ENCODE results near the gene FFAR3. TPM values are rescaled to one million over a fixed set of nuclear protein-coding genes. Genes with fewer than 3 reads are reported as not detected.

The FFAR3 gene
- total RNA-seq, 1 experiment from 2014 or later, result 0.15 TPM

GRCh38 chr19:35363711-35364425 lies 5.6 kb downstream of the FFAR3 start:
- BruUV-seq (replicated peaks), result no TSS peak
- ChIA-PET POLR2A (ENCODE audit: low non-redundant PET) (no interaction called here), CTCF (no interaction called here)
- H3K27me3 ChIP-seq (replicated peaks; ENCODE audit: insufficient read depth, low read depth, low read length, poor library complexity), result peaks cover 10% of the 10 kb centered on the region
- TF ChIP-seq CTCF (conservative IDR thresholded peaks at IDR 0.05; ENCODE audit: low read depth, low read length), result no peak
- no peak for DNase-seq (ENCODE audit: low spot score)
- no peaks in the 10 kb centered on the region for H3K9me3 ChIP-seq (ENCODE audit: low read depth, low read length, poor library complexity, severe bottlenecking)
- no peak overlapping the region for H3K27ac ChIP-seq (ENCODE audit: low read depth, low read length, poor library complexity, severe bottlenecking)
- no peaks in the 10 kb centered on the region for H3K4me1 ChIP-seq (ENCODE audit: insufficient read depth, low read length, poor library complexity, severe bottlenecking)
- H3K36me3 ChIP-seq (ENCODE audit: insufficient read depth, low read length, poor library complexity, severe bottlenecking), result no peaks in the 10 kb centered on the region
- intact Hi-C loops (cut with micrococcal nuclease; ENCODE audit: unreplicated experiment), result no loop called here
- no peak overlapping the region for H3K4me3 ChIP-seq (ENCODE audit: low read depth, low read length, poor library complexity, severe bottlenecking)

- TF ChIP-seq CTCF (conservative IDR thresholded peaks at IDR 0.05; ENCODE audit: low read depth, low read length) (no peak), EZH2 (IDR thresholded peaks at IDR 0.05; ENCODE audit: borderline replicate concordance, low read depth, low read length, poor library complexity, severe bottlenecking) (no peak)
- intact Hi-C loops (cut with micrococcal nuclease; ENCODE audit: unreplicated experiment), result no loop called here
- BruUV-seq (replicated peaks), result no TSS peak
- H3K9me3 ChIP-seq (ENCODE audit: low read depth, low read length, poor library complexity, severe bottlenecking), result no peaks in the 10 kb centered on the region
- POLR2A ChIA-PET (ENCODE audit: low non-redundant PET), result no interaction called here
- no peaks in the 10 kb centered on the region for H3K4me1 ChIP-seq (ENCODE audit: insufficient read depth, low read length, poor library complexity, severe bottlenecking)
- no peaks in the 10 kb centered on the region for H3K36me3 ChIP-seq (ENCODE audit: insufficient read depth, low read length, poor library complexity, severe bottlenecking)
- H3K4me3 ChIP-seq (ENCODE audit: low read depth, low read length, poor library complexity, severe bottlenecking), result no peak overlapping the region
- H3K27ac ChIP-seq (ENCODE audit: low read depth, low read length, poor library complexity, severe bottlenecking), result no peak overlapping the region
- no peak for DNase-seq (ENCODE audit: low spot score)
- H3K27me3 ChIP-seq (replicated peaks; ENCODE audit: insufficient read depth, low read depth, low read length, poor library complexity), result peaks cover 10% of the 10 kb centered on the region
- CTCF ChIA-PET, result no interaction called here
These were observed 7.0 kb downstream of the FFAR3 start for GRCh38 chr19:35365303-35365702.

GRCh38 chr19:35368378-35368777 lies 10.1 kb downstream of the FFAR3 start:
- no TSS peak for BruUV-seq (replicated peaks)
- DNase-seq (ENCODE audit: low spot score), result no peak
- H3K27ac ChIP-seq (ENCODE audit: low read depth, low read length, poor library complexity, severe bottlenecking), result no peak overlapping the region
- no peak overlapping the region for H3K4me3 ChIP-seq (ENCODE audit: low read depth, low read length, poor library complexity, severe bottlenecking)
- CTCF ChIA-PET, result no interaction called here
- POLR2A ChIA-PET (ENCODE audit: low non-redundant PET), result no interaction called here
- no peak for TF ChIP-seq CTCF (conservative IDR thresholded peaks at IDR 0.05; ENCODE audit: low read depth, low read length)
- TF ChIP-seq EZH2 (IDR thresholded peaks at IDR 0.05; ENCODE audit: borderline replicate concordance, low read depth, low read length, poor library complexity, severe bottlenecking), result no peak
- no peaks in the 10 kb centered on the region for H3K4me1 ChIP-seq (ENCODE audit: insufficient read depth, low read length, poor library complexity, severe bottlenecking)
- no peaks in the 10 kb centered on the region for H3K9me3 ChIP-seq (ENCODE audit: low read depth, low read length, poor library complexity, severe bottlenecking)
- intact Hi-C loops (cut with micrococcal nuclease; ENCODE audit: unreplicated experiment), result no loop called here
- H3K36me3 ChIP-seq (ENCODE audit: insufficient read depth, low read length, poor library complexity, severe bottlenecking), result no peaks in the 10 kb centered on the region
- H3K27me3 ChIP-seq (replicated peaks; ENCODE audit: insufficient read depth, low read depth, low read length, poor library complexity), result peaks cover 10% of the 10 kb centered on the region
